HepG2 (cell line): ENCODE results near the gene TOLLIP. TPM values are rescaled to one million over a fixed set of nuclear protein-coding genes. Genes with fewer than 3 reads are reported as not detected.

Experiments used
- CBX1 ChIP-seq: IDR thresholded peaks from one replicate; pipeline ENCODE4 v1.6.1; 2016; ENCODE audit warnings: antibody characterized with exemption, low read depth
- EED ChIP-seq: sonication (generic); formaldehyde crosslinking; IDR thresholded peaks from 2 replicates; pipeline ENCODE4 v1.5.0; 2020; ENCODE audit warnings: mild to moderate bottlenecking, missing genetic modification reagents
- GFI1 ChIP-seq: sonication (generic); formaldehyde crosslinking; IDR thresholded peaks from 2 replicates; pipeline ENCODE4 v1.5.0; 2020; ENCODE audit warnings: missing genetic modification reagents, mild to moderate bottlenecking, borderline replicate concordance
- HHEX ChIP-seq: IDR thresholded peaks from 2 replicates; pipeline ENCODE4 v1.6.1; 2016; ENCODE audit warnings: control low read depth
- JUND ChIP-seq: sonication (generic); formaldehyde crosslinking; IDR thresholded peaks from 2 replicates; pipeline ENCODE4 v1.8.0; 2022; ENCODE audit warnings: mild to moderate bottlenecking, missing genetic modification reagents
- MTA3 ChIP-seq: sonication (generic); formaldehyde crosslinking; IDR thresholded peaks from 2 replicates; pipeline ENCODE4 v1.4.0; 2020; ENCODE audit warnings: missing genetic modification reagents
- MYC ChIP-seq: sonication (generic); formaldehyde crosslinking; IDR thresholded peaks from 2 replicates; pipeline ENCODE4 v1.9.0; 2021; ENCODE audit warnings: missing genetic modification reagents, borderline replicate concordance
- NBN ChIP-seq: fragments of 450-650 bp; conservative IDR thresholded peaks from 2 replicates; pipeline ENCODE4 v1.6.1; 2017
- PHF8 ChIP-seq: sonication (generic); formaldehyde crosslinking; IDR thresholded peaks from 2 replicates; pipeline ENCODE4 v1.5.0; 2020; ENCODE audit warnings: missing genetic modification reagents
- PITX1 ChIP-seq: sonication (generic); formaldehyde crosslinking; IDR thresholded peaks from 2 replicates; pipeline ENCODE4 v1.5.1; 2020; ENCODE audit warnings: mild to moderate bottlenecking, missing genetic modification reagents
- POLR2AphosphoS5 ChIP-seq: IDR thresholded peaks from 2 replicates; pipeline ENCODE4 v1.6.1; 2012; ENCODE audit warnings: low read depth, low read length
- PRMT3 ChIP-seq: sonication (generic); formaldehyde crosslinking; IDR thresholded peaks from 2 replicates; pipeline ENCODE4 v1.8.1; 2022; ENCODE audit warnings: low read depth, mild to moderate bottlenecking, moderate library complexity, missing genetic modification reagents, borderline replicate concordance
- SMC3 ChIP-seq: IDR thresholded peaks from 2 replicates; pipeline ENCODE4 v1.6.1; 2011; ENCODE audit warnings: low read length, improper control_type of control experiment
- SRF ChIP-seq: IDR thresholded peaks from 2 replicates; pipeline ENCODE4 v1.6.1; 2011; ENCODE audit warnings: mild to moderate bottlenecking, low read depth, low read length, moderate library complexity
- ZFX ChIP-seq: sonication (generic); formaldehyde crosslinking; IDR thresholded peaks from 2 replicates; pipeline ENCODE4 v1.4.0; 2020; ENCODE audit warnings: mild to moderate bottlenecking, low read depth, missing genetic modification reagents, moderate library complexity
- ZNF138 ChIP-seq: sonication (generic); formaldehyde crosslinking; IDR thresholded peaks from 2 replicates; pipeline ENCODE4 v1.5.0; 2020; ENCODE audit warnings: mild to moderate bottlenecking, low read depth, missing genetic modification reagents
- ZNF260 ChIP-seq: sonication (generic); formaldehyde crosslinking; IDR thresholded peaks from 2 replicates; pipeline ENCODE4 v1.4.0; 2020; ENCODE audit warnings: missing genetic modification reagents, low read depth, mild to moderate bottlenecking, borderline replicate concordance
- ZNF441 ChIP-seq: sonication (generic); formaldehyde crosslinking; IDR thresholded peaks from 2 replicates; pipeline ENCODE4 v1.7.0; 2021; ENCODE audit warnings: missing genetic modification reagents, borderline replicate concordance
- ZNF543 ChIP-seq: sonication (generic); formaldehyde crosslinking; IDR thresholded peaks from 2 replicates; pipeline ENCODE4 v1.4.0; 2020; ENCODE audit warnings: mild to moderate bottlenecking, missing genetic modification reagents
- ZNF644 ChIP-seq: IDR thresholded peaks from 2 replicates; pipeline ENCODE4 v1.6.1; 2016; ENCODE audit warnings: low read depth
- ZNF646 ChIP-seq: sonication (generic); formaldehyde crosslinking; IDR thresholded peaks from 2 replicates; pipeline ENCODE4 v1.9.0; 2021; ENCODE audit warnings: mild to moderate bottlenecking, missing genetic modification reagents
- polyA plus RNA-seq, 8 experiments: library from polyadenylated mRNA; depleted of rRNA in 3 of 8; stranded (reverse) in 7 of 8; unstranded in 1 of 8; fragments of >200 nt; fragmentation: Illumina TruSeq in 4 of 8; extraction: Trizol in 4 of 8; gene quantifications; 2 replicates each; pipeline versions ENCODE4 v1.2.1 to v1.2.3, GENCODE V29; 2011 to 2016; ENCODE audit warnings: low read depth in 4 of 8, missing spikeins in 1 of 8, mixed read lengths in 1 of 8; ENCODE audit not compliant: insufficient read depth in 1 of 8
- total RNA-seq, 5 experiments: library from RNA; depleted of rRNA; stranded (reverse); fragments of >200 nt; fragmentation: Illumina TruSeq; extraction: Trizol; gene quantifications; 2 replicates each; pipeline ENCODE4 v1.2.3, GENCODE V29; 2016; ENCODE audit warnings: low read depth in 1 of 5
- TF ChIP-seq, protein P1 (sequence below): sonication (generic); formaldehyde crosslinking; IDR thresholded peaks from 2 replicates; pipeline ENCODE4 v1.8.0; 2022; ENCODE audit warnings: missing genetic modification reagents, mild to moderate bottlenecking, borderline replicate concordance
- TF ChIP-seq, protein P2 (sequence below): sonication (generic); formaldehyde crosslinking; IDR thresholded peaks from 2 replicates; pipeline ENCODE4 v1.8.1; 2023; ENCODE audit warnings: missing genetic modification reagents, inconsistent platforms, borderline replicate concordance

Gene TOLLIP
- total and polyA plus RNA-seq, 2 of the 13 experiments (the other 11 are each of a cell fraction or from before 2014, with no cell fraction given), result 25.9 to 47.5 TPM

GRCh38 chr11:1262172-1263006 lies 47.0 kb downstream of the TOLLIP start (continued):
- TF ChIP-seq ZNF646 (CRISPR knock-in tag) (no peak), NBN (no peak), HHEX (CRISPR knock-in tag) (no peak), EED (CRISPR knock-in tag) (no peak), POLR2AphosphoS5 (peak; percentile 85), JUND (CRISPR knock-in tag) (no peak), ZNF543 (CRISPR knock-in tag) (no peak), GFI1 (CRISPR knock-in tag) (no peak), PHF8 (CRISPR knock-in tag) (peak; percentile 79), ZNF138 (CRISPR knock-in tag) (no peak), MTA3 (CRISPR knock-in tag) (no peak), ZFX (CRISPR knock-in tag) (peak; percentile 75), ZNF441 (CRISPR knock-in tag) (peak; percentile 43; the same call in 1 of the 2 replicates), MYC (CRISPR knock-in tag) (peak; percentile 83), CBX1 (peak; percentile 63), PRMT3 (CRISPR knock-in tag) (no peak), PITX1 (CRISPR knock-in tag) (no peak; the same call in 1 of the 2 replicates), SRF (no peak), ZNF260 (CRISPR knock-in tag) (no peak), ZNF644 (no peak), SMC3 (no peak)
- TF ChIP-seq, protein P1, sequence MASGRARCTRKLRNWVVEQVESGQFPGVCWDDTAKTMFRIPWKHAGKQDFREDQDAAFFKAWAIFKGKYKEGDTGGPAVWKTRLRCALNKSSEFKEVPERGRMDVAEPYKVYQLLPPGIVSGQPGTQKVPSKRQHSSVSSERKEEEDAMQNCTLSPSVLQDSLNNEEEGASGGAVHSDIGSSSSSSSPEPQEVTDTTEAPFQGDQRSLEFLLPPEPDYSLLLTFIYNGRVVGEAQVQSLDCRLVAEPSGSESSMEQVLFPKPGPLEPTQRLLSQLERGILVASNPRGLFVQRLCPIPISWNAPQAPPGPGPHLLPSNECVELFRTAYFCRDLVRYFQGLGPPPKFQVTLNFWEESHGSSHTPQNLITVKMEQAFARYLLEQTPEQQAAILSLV (CRISPR knock-in tag), result peak; percentile 38
- TF ChIP-seq, protein P2, sequence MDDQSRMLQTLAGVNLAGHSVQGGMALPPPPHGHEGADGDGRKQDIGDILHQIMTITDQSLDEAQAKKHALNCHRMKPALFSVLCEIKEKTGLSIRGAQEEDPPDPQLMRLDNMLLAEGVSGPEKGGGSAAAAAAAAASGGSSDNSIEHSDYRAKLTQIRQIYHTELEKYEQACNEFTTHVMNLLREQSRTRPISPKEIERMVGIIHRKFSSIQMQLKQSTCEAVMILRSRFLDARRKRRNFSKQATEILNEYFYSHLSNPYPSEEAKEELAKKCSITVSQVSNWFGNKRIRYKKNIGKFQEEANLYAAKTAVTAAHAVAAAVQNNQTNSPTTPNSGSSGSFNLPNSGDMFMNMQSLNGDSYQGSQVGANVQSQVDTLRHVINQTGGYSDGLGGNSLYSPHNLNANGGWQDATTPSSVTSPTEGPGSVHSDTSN (CRISPR knock-in tag), result no peak
